22Rv1 (cell line): ENCODE measurements around the gene TM4SF5.

Experiments
- ZFX ChIP-seq: fragments of 450-650 bp; IDR thresholded peaks from 2 replicates; pipeline ENCODE4 v1.6.1; 2017; ENCODE audit warnings: antibody characterized with exemption, borderline replicate concordance
- TF ChIP-seq, protein P1 (sequence below): fragments of 450-650 bp; IDR thresholded peaks from 2 replicates; pipeline ENCODE4 v1.5.1; 2017; ENCODE audit warnings: mild to moderate bottlenecking

DNA sequence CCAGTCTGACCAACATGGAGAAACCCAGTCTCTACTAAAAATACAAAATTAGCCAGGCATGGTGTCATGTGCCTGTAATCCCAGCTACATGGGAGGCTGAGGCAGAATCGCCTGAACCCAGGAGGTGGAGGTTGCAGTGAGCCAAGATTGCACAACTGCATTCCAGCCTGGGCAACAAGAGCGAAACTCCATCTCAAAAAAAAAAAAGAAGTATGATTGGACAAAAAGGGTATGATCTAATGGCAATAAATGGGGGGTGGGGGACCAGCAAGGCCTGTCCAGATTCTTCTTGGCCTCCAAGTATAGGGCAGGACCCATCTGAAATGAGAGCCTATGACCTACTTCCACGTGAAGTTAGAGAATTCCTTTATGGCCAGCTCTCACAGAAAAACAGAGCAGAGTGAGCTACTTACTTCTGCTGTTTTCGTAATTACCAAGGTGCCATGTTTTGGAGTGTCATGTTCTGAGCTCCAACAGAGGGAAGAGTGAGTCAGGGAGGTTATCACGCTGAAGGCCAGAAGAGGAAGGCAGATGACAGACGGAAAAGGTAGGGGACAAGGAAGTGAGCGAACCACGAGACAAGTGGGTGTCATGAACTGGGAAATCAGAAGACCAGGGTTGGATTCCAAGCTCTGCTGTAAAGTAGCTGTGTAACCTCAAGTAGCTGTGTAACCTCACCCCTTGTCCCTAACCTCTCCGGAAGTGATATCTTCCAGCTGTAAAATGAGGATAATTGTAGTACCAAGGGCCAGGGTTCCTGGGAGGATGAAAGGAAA lies 35.6 kb upstream of the TM4SF5 start:
- TF ChIP-seq, protein P1, sequence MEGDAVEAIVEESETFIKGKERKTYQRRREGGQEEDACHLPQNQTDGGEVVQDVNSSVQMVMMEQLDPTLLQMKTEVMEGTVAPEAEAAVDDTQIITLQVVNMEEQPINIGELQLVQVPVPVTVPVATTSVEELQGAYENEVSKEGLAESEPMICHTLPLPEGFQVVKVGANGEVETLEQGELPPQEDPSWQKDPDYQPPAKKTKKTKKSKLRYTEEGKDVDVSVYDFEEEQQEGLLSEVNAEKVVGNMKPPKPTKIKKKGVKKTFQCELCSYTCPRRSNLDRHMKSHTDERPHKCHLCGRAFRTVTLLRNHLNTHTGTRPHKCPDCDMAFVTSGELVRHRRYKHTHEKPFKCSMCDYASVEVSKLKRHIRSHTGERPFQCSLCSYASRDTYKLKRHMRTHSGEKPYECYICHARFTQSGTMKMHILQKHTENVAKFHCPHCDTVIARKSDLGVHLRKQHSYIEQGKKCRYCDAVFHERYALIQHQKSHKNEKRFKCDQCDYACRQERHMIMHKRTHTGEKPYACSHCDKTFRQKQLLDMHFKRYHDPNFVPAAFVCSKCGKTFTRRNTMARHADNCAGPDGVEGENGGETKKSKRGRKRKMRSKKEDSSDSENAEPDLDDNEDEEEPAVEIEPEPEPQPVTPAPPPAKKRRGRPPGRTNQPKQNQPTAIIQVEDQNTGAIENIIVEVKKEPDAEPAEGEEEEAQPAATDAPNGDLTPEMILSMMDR = no peak
- no peak for TF ChIP-seq ZFX
